MM.1S (cell line): ENCODE measurements around the gene ST6GAL1.

Experiments
- DNase-seq: peaks from one replicate; pipeline ENCODE4 v3.0.0-alpha.2; 2015
- H2AFZ ChIP-seq: fragments of 300-600 bp; sonication (generic); 2 replicates; pipeline ENCODE4 v1.6.0; 2016; ENCODE audit warnings: antibody characterized with exemption, low read length
- H3F3A ChIP-seq: fragments of 300-600 bp; sonication (generic); 2 replicates; pipeline ENCODE4 v1.6.1; 2016; ENCODE audit warnings: mild to moderate bottlenecking, antibody characterized with exemption, low read length, moderate library complexity, mixed read lengths; ENCODE audit not compliant: insufficient read depth
- H3K27ac ChIP-seq: fragments of 300-600 bp; sonication (generic); 2 replicates; pipeline ENCODE4 v1.5.1; 2016; ENCODE audit warnings: mild to moderate bottlenecking, low read length
- H3K27me3 ChIP-seq: fragments of 300-600 bp; sonication (generic); replicated peaks from 2 replicates; pipeline ENCODE4 v1.6.0; 2016; ENCODE audit warnings: low read length; ENCODE audit not compliant: insufficient read depth
- H3K36me3 ChIP-seq: fragments of 300-600 bp; sonication (generic); replicated peaks from 2 replicates; pipeline ENCODE4 v1.6.1; 2016; ENCODE audit warnings: mild to moderate bottlenecking, low read length, mixed read lengths; ENCODE audit not compliant: insufficient read depth
- H3K4me1 ChIP-seq: fragments of 300-600 bp; sonication (generic); 2 replicates; pipeline ENCODE4 v1.6.1; 2016; ENCODE audit warnings: low read length, mixed read lengths
- H3K4me2 ChIP-seq: fragments of 300-600 bp; sonication (generic); 2 replicates; pipeline ENCODE4 v1.6.0; 2016; ENCODE audit warnings: low read depth, low read length
- H3K4me3 ChIP-seq: fragments of 300-600 bp; sonication (generic); 2 replicates; pipeline ENCODE4 v1.5.1; 2016; ENCODE audit warnings: low read length, mixed read lengths
- H3K79me2 ChIP-seq: fragments of 300-600 bp; sonication (generic); 2 replicates; pipeline ENCODE4 v1.6.1; 2016; ENCODE audit warnings: mixed run types, low read length, mixed read lengths
- H3K9ac ChIP-seq: fragments of 300-600 bp; sonication (generic); 2 replicates; pipeline ENCODE4 v1.6.1; 2016; ENCODE audit warnings: low read length, mixed read lengths
- H3K9me2 ChIP-seq: fragments of 300-600 bp; sonication (generic); replicated peaks from 2 replicates; pipeline ENCODE4 v1.6.1; 2016; ENCODE audit warnings: mild to moderate bottlenecking, low read length, mixed read lengths; ENCODE audit not compliant: insufficient read depth
- H3K9me3 ChIP-seq: fragments of 300-600 bp; sonication (generic); replicated peaks from 2 replicates; pipeline ENCODE4 v1.6.1; 2016; ENCODE audit warnings: mild to moderate bottlenecking, low read length, mixed read lengths; ENCODE audit not compliant: insufficient read depth
- H4K20me1 ChIP-seq: fragments of 300-600 bp; sonication (generic); 2 replicates; pipeline ENCODE4 v1.6.1; 2016; ENCODE audit warnings: mild to moderate bottlenecking, low read length, moderate library complexity, mixed read lengths; ENCODE audit not compliant: insufficient read depth
- EZH2 ChIP-seq: fragments of 300-600 bp; sonication (generic); optimal IDR thresholded peaks from 2 replicates; pipeline ENCODE3; 2017; ENCODE audit warnings: low read depth, mild to moderate bottlenecking, antibody characterized with exemption, low read length, mixed read lengths
- EZH2phosphoT487 ChIP-seq: fragments of 300-600 bp; sonication (generic); IDR thresholded peaks from 2 replicates; pipeline ENCODE4 v1.6.1; 2018; ENCODE audit warnings: antibody characterized with exemption, low read length
- TF ChIP-seq, protein P1 (sequence below): fragments of 300-600 bp; sonication (generic); IDR thresholded peaks from 2 replicates; pipeline ENCODE4 v1.5.1; 2016; ENCODE audit warnings: antibody characterized with exemption, low read length, mixed read lengths

Gene ST6GAL1

GRCh38 chr3:186922790-186923189 lies 7.5 kb upstream of the ST6GAL1 start:
- Histone ChIP-seq H3K9ac (no peak overlapping the region), H4K20me1 (no peaks in the 10 kb centered on the region), H2AFZ (no peak overlapping the region), H3K36me3 (no peaks in the 10 kb centered on the region), H3K9me3 (no peaks in the 10 kb centered on the region), H3K4me3 (no peak overlapping the region), H3K4me2 (no peak overlapping the region), H3K4me1 (no peaks in the 10 kb centered on the region), H3K27ac (no peak overlapping the region), H3K79me2 (no peaks in the 10 kb centered on the region), H3K9me2 (no peaks in the 10 kb centered on the region), H3F3A (no peaks in the 10 kb centered on the region), H3K27me3 (no peaks in the 10 kb centered on the region)
- no peak for DNase-seq
- TF ChIP-seq, protein P1, sequence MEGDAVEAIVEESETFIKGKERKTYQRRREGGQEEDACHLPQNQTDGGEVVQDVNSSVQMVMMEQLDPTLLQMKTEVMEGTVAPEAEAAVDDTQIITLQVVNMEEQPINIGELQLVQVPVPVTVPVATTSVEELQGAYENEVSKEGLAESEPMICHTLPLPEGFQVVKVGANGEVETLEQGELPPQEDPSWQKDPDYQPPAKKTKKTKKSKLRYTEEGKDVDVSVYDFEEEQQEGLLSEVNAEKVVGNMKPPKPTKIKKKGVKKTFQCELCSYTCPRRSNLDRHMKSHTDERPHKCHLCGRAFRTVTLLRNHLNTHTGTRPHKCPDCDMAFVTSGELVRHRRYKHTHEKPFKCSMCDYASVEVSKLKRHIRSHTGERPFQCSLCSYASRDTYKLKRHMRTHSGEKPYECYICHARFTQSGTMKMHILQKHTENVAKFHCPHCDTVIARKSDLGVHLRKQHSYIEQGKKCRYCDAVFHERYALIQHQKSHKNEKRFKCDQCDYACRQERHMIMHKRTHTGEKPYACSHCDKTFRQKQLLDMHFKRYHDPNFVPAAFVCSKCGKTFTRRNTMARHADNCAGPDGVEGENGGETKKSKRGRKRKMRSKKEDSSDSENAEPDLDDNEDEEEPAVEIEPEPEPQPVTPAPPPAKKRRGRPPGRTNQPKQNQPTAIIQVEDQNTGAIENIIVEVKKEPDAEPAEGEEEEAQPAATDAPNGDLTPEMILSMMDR: no peak
- TF ChIP-seq EZH2 (no peak), EZH2phosphoT487 (no peak)

GRCh38 chr3:186923241-186923640 lies 7.1 kb upstream of the ST6GAL1 start:
- Histone ChIP-seq H3F3A (no peaks in the 10 kb centered on the region), H3K27ac (no peak overlapping the region), H4K20me1 (no peaks in the 10 kb centered on the region), H3K4me1 (no peaks in the 10 kb centered on the region), H3K79me2 (no peaks in the 10 kb centered on the region), H3K27me3 (no peaks in the 10 kb centered on the region), H3K4me2 (no peak overlapping the region), H3K9me3 (no peaks in the 10 kb centered on the region), H3K9me2 (no peaks in the 10 kb centered on the region), H2AFZ (no peak overlapping the region), H3K4me3 (no peak overlapping the region), H3K9ac (no peak overlapping the region), H3K36me3 (no peaks in the 10 kb centered on the region)
- no peak for DNase-seq
- TF ChIP-seq, protein P1: no peak
- TF ChIP-seq EZH2phosphoT487 (no peak), EZH2 (no peak)

GRCh38 chr3:186925826-186926225 lies 4.5 kb upstream of the ST6GAL1 start:
- H3K27me3 ChIP-seq: 0 out of 2 replicates have a peak, but pooled peaks cover 7% of the 10 kb centered on the region
- no peaks in the 10 kb centered on the region for H4K20me1 ChIP-seq
- H3K4me3 ChIP-seq: no peak overlapping the region
- no peaks in the 10 kb centered on the region for H3F3A ChIP-seq
- H3K9me2 ChIP-seq: no peaks in the 10 kb centered on the region
- no peak overlapping the region for H3K27ac ChIP-seq
- H3K79me2 ChIP-seq: peaks cover 5% of the 10 kb centered on the region
- H3K4me1 ChIP-seq: no peaks in the 10 kb centered on the region
- H3K4me2 ChIP-seq: no peak overlapping the region
- DNase-seq: no peak
- TF ChIP-seq EZH2 (no peak), EZH2phosphoT487 (no peak)
- TF ChIP-seq, protein P1: no peak
- no peaks in the 10 kb centered on the region for H3K36me3 ChIP-seq
- H3K9ac ChIP-seq: no peak overlapping the region
- no peak overlapping the region for H2AFZ ChIP-seq
- no peaks in the 10 kb centered on the region for H3K9me3 ChIP-seq
